WERI-Rb-1 (cell line): ENCODE measurements around the gene AP5B1.

Experiments used
- DNase-seq: peaks from one replicate; pipeline ENCODE4 v3.0.0-alpha.2; 2020
- H3K27ac ChIP-seq: fragments of 250-450 bp; sonication (Bioruptor Pico); 2 replicates; pipeline ENCODE4 v1.5.1; 2020; ENCODE audit warnings: mild to moderate bottlenecking, moderate library complexity
- H3K27me3 ChIP-seq: fragments of 250-450 bp; sonication (Bioruptor Pico); 2 replicates; pipeline ENCODE4 v1.5.1; 2021; ENCODE audit warnings: mild to moderate bottlenecking, low read depth, moderate library complexity; ENCODE audit not compliant: insufficient read depth, severe bottlenecking
- H3K36me3 ChIP-seq: fragments of 250-450 bp; sonication (Bioruptor Pico); 2 replicates; pipeline ENCODE4 v1.5.1; 2020; ENCODE audit warnings: mild to moderate bottlenecking, moderate library complexity
- H3K4me3 ChIP-seq: 2 replicates; pipeline ENCODE4 v1.5.1; 2011; ENCODE audit warnings: low read depth, mild to moderate bottlenecking, control low read depth, low read length
- H3K9me3 ChIP-seq: fragments of 250-450 bp; sonication (Bioruptor Pico); 2 replicates; pipeline ENCODE4 v1.5.1; 2021; ENCODE audit warnings: mild to moderate bottlenecking, moderate library complexity; ENCODE audit not compliant: severe bottlenecking
- TF ChIP-seq, protein P1 (sequence below): IDR thresholded peaks from 2 replicates; pipeline ENCODE4 v1.5.1; 2011; ENCODE audit warnings: low read depth, mild to moderate bottlenecking, control low read depth, inconsistent platforms, low read length

The AP5B1 gene, protein sequence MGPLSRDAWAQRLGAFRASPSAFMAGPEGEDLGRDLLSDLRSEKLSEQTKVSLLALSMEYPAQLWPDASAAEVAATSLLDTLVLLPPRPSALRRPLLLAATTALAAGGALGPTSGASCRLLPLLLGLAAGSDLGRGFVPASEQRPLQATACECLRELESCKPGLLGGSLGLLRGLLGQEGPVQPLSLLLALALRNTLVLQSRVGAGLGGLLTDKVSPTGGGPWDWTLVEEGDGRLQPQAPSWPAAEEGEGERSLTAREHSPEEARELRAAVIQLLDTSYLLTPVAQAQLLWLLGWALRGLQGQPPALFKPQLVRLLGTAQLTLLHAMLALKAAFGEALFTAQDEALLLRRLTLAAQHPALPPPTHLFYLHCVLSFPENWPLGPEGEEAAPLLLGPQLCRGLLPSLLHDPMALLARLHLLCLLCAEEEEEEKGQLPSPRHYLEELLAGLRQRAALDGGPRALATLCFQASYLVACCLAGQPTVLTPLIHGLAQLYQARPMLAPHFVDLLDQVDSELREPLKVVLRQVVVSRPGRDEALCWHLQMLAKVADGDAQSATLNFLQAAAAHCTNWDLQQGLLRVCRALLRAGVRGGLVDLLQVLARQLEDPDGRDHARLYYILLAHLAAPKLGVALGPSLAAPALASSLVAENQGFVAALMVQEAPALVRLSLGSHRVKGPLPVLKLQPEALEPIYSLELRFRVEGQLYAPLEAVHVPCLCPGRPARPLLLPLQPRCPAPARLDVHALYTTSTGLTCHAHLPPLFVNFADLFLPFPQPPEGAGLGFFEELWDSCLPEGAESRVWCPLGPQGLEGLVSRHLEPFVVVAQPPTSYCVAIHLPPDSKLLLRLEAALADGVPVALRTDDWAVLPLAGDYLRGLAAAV

DNA sequence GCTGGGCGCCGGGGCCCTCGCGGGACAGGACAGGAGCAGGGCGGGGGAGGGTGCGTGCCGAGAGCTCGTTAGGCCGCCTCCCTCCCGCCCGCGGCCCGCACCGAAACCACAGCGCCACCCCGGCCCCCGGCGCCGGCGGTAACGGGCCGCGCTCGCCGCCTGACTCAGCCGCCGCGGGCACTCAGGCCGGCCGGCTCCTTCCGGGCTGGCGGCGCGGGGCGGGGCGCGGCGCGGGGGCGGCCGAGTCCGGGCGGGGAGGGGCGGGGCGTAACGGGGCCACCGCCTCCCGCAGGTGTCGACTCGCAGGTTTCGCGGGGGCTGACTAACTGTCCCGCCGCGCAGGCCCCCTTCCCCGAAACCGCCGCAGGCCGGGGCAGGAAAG lies at the start of gene AP5B1:
TSS of gene AP5B1 (minus strand) at position 207 of the 382 bp plus-strand sequence. CDS start 385 bp downstream, outside the sequence.
- peak; percentile 66 for DNase-seq
- TF ChIP-seq, protein P1, sequence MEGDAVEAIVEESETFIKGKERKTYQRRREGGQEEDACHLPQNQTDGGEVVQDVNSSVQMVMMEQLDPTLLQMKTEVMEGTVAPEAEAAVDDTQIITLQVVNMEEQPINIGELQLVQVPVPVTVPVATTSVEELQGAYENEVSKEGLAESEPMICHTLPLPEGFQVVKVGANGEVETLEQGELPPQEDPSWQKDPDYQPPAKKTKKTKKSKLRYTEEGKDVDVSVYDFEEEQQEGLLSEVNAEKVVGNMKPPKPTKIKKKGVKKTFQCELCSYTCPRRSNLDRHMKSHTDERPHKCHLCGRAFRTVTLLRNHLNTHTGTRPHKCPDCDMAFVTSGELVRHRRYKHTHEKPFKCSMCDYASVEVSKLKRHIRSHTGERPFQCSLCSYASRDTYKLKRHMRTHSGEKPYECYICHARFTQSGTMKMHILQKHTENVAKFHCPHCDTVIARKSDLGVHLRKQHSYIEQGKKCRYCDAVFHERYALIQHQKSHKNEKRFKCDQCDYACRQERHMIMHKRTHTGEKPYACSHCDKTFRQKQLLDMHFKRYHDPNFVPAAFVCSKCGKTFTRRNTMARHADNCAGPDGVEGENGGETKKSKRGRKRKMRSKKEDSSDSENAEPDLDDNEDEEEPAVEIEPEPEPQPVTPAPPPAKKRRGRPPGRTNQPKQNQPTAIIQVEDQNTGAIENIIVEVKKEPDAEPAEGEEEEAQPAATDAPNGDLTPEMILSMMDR: no peak
- Histone ChIP-seq H3K4me3 (peak within 1 kb of the TSS; percentile 86), H3K27me3 (no peaks in the 10 kb centered on the region), H3K36me3 (peaks cover 44% of the 10 kb centered on the region), H3K9me3 (no peaks in the 10 kb centered on the region), H3K27ac (peak within 1 kb of the TSS; percentile 97)

GRCh38 chr11:65829459-65829858 lies 48.7 kb upstream of the AP5B1 start:
- no peak for DNase-seq
- no peaks in the 10 kb centered on the region for H3K36me3 ChIP-seq
- no peaks in the 10 kb centered on the region for H3K9me3 ChIP-seq
- no peaks in the 10 kb centered on the region for H3K27me3 ChIP-seq
- TF ChIP-seq, protein P1: no peak
- H3K4me3 ChIP-seq: no peak overlapping the region
- no peak overlapping the region for H3K27ac ChIP-seq

DNA sequence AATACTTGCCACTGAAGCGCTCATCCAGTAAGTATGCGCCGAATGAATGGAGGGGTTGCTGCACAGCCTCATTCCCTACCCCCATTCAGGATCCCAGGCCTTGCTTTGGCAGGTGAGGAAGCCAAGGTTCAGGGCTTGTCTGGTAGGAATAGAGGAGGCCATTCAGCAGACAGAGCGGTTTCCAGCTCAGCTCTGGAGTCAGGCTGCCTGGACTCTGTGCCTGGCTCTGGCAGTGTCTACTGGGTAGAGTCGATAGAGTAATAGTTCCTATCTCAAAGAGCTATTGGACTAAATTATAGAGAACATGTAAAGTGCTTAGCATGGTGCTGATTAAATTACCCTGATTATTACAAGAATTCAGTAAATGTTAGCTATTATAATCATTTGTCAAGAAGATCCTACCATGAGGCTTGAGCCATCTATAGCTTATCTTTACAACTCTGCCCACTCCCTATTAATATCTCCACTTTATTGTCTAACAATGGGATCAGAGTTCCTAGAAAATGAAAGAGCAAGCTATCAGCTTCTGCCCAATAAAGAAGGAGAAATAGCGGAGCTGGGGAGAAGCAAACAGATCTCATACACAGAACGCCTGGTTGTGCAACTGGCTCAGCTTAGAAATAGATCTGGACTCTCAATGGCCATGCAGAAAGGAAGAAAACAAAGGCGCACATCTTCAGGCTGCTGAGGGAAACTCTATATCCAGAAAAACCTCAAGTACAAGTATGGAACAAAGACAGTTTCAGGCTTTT lies 46.4 kb upstream of the AP5B1 start:
- DNase-seq: no peak

DNA sequence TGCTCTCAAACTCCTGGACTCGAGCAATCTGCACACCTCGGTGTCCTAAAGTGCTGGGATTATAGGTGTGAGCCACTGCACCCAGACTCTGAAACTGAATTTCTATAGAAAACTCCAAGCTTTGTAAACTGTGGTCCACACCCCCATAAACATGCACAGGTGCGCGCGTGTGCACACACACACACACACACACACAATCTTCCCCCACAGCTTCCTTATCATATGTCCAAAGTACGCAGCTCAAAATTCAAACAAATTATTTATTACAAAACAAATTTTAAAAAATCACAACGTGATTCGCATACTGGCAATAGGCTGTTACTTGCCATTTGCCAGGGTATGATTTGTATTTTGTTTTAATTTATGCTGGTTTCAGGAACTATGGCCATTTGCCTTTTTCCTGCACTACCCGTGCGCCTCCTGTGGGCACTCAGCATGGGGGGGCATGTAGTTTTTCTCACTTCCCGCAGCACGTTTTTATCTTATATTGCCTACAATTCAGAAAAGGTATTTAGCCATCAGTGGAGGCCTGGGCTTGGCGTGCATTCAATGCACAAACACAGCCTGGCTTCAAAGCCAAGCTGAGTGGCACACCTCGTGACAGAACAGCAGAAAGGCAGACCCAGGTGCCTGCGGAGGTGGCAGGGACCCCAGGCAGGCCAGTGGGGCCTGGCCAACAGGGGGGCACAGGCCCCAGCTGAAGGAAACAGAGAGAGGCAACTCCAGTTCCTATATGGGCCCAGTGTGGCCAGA lies 42.2 kb upstream of the AP5B1 start:
- H3K27ac ChIP-seq: no peak overlapping the region
- no peaks in the 10 kb centered on the region for H3K36me3 ChIP-seq
- DNase-seq: no peak
- H3K4me3 ChIP-seq: no peak overlapping the region
- H3K27me3 ChIP-seq: no peaks in the 10 kb centered on the region
- TF ChIP-seq, protein P1: no peak
- H3K9me3 ChIP-seq: no peaks in the 10 kb centered on the region

More for the DNA sequence above, 46.4 kb upstream of the AP5B1 start:
- H3K9me3 ChIP-seq: no peaks in the 10 kb centered on the region
- H3K27ac ChIP-seq: no peak overlapping the region
- H3K36me3 ChIP-seq: no peaks in the 10 kb centered on the region
- TF ChIP-seq, protein P1: no peak
- no peaks in the 10 kb centered on the region for H3K27me3 ChIP-seq
- no peak overlapping the region for H3K4me3 ChIP-seq

DNA sequence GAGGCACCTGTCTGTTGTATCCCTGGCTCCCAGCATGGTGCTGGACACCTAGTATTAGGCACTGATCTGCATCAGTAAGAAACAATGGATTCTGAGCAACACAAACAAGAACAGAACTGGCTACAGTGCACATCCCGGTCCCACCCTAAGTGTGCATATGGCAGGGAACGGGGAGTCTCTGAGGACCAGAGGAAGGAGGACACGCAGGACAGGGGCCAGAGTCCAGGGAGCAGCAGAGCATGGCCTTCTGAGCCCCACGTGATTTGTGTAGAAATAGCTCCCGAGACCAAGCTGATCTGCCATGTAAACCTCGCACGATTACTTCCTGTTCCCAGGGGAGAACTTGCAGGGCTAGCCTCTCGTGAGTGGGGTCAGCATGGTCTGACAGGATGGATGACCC lies 40.3 kb upstream of the AP5B1 start:
- H3K36me3 ChIP-seq: no peaks in the 10 kb centered on the region
- H3K27ac ChIP-seq: no peak overlapping the region
- H3K4me3 ChIP-seq: no peak overlapping the region
- TF ChIP-seq, protein P1: no peak
- H3K9me3 ChIP-seq: no peaks in the 10 kb centered on the region
- no peak for DNase-seq
- H3K27me3 ChIP-seq: no peaks in the 10 kb centered on the region
